GM12865 (cell line): ENCODE results near the gene DCBLD2.

ENCODE experiments used
- DNase-seq: peaks from one replicate; pipeline ENCODE4 v3.0.0; 2010; ENCODE audit warnings: low read depth
- H3K4me3 ChIP-seq: 2 replicates; pipeline ENCODE4 v1.5.1; 2011; ENCODE audit warnings: mild to moderate bottlenecking, low read depth, low read length, control low read depth
- CTCF ChIP-seq: IDR thresholded peaks from 2 replicates; pipeline ENCODE4 v1.5.1; 2011; ENCODE audit warnings: low read length, control low read depth, low read depth, inconsistent platforms; ENCODE audit not compliant: insufficient read depth; ENCODE audit errors: missing control alignments

Gene DCBLD2

DNA sequence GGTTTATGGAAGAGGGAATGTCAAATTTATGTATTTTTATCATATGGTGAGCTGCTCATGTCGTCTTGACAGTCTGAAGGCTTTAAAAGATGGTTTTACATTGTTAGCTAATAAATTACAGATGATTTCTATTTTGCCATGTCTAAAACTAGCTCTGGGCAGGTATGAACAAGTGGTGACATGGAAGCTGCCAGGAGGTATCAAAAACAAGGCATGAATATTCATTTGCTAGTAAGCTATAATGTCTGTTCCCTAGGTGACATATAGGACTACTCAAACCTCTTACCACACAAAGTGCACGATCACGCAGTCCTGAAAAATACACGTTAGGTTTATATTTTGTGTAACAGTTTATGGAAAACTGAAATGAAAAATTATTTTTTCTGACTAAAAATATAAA, 103.6 kb downstream of the DCBLD2 start:
- DNase-seq: no peak
- no peak for TF ChIP-seq CTCF
- H3K4me3 ChIP-seq: no peak overlapping the region

DNA sequence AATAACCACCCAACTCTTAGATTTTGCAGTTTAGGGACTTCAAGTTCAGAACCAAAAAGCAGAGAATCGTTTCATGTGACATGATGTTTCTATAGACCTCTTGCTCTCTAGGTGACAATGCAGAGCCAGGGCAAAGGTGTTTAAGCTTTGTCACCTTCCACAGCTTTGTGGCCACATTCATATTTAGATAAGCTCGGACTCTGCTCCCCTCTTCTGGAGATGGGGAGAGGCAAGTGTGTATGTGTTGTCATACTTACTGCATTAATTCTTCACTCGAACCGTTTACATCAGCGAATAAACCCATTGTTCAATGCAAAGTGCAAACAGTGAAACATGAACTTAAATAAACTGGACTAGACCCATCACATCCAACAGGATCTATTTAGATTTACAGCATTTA, 105.2 kb downstream of the DCBLD2 start:
- no peak for TF ChIP-seq CTCF
- no peak overlapping the region for H3K4me3 ChIP-seq
- no peak for DNase-seq

GRCh38 chr3:98793971-98794370, 107.5 kb downstream of the DCBLD2 start:
- TF ChIP-seq CTCF: no peak
- DNase-seq: no peak
- no peak overlapping the region for H3K4me3 ChIP-seq

GRCh38 chr3:98791341-98792325, 109.9 kb downstream of the DCBLD2 start:
- no peak for TF ChIP-seq CTCF
- no peak overlapping the region for H3K4me3 ChIP-seq
- no peak for DNase-seq

GRCh38 chr3:98788651-98789050, 112.8 kb downstream of the DCBLD2 start:
- no peak overlapping the region for H3K4me3 ChIP-seq
- no peak for DNase-seq
- TF ChIP-seq CTCF: no peak

DNA sequence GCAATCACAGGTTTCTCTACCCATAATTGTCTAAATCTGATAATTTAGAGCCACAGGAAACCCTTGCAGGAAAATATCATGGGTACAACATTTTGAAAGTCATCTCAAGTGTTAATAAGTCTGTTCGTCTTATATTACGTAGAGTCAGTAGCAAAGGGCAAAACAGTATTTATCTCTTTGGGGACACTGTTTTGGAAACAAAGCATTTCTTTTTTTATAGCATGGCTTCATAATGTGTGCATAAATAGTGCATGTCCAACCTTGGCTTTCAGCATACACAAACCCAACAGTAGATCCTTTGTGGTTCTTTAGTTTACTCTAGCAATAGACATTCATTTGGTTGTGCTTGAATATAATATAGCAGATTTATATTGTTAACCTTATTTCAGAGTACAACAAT, 114.3 kb downstream of the DCBLD2 start:
- H3K4me3 ChIP-seq: no peak overlapping the region
- no peak for DNase-seq
- TF ChIP-seq CTCF: no peak
